H9 (cell line): ENCODE data around the gene CDK5R1. TPM values are rescaled to one million over a fixed set of nuclear protein-coding genes. Genes with fewer than 3 reads are reported as not detected.
A peak's percentile ranks its signal among the peaks of the same experiment; 100 is the strongest.

ENCODE experiments used
- DNase-seq: peaks from one replicate; pipeline ENCODE4 v3.0.0-alpha.2; 2017
- H2AFZ ChIP-seq: one replicate; pipeline ENCODE4 v1.6.1; 2013; ENCODE audit warnings: mild to moderate bottlenecking, low read length, control low read depth, moderate library complexity
- H2AK5ac ChIP-seq: 2 replicates; pipeline ENCODE4 v1.6.1; 2013; ENCODE audit warnings: low read length, control low read depth, mixed read lengths; ENCODE audit not compliant: insufficient read length
- H2BK120ac ChIP-seq: one replicate; pipeline ENCODE4 v1.6.1; 2013; ENCODE audit warnings: low read depth, mild to moderate bottlenecking, low read length, control low read depth, inconsistent platforms; ENCODE audit not compliant: poor library complexity, severe bottlenecking
- H2BK12ac ChIP-seq: 2 replicates; pipeline ENCODE4 v1.6.1; 2013; ENCODE audit warnings: low read length, control low read depth, mixed read lengths, low read depth; ENCODE audit not compliant: insufficient read length
- H2BK15ac ChIP-seq: 2 replicates; pipeline ENCODE4 v1.6.1; 2013; ENCODE audit warnings: low read depth, low read length, control low read depth
- H2BK20ac ChIP-seq: one replicate; pipeline ENCODE4 v1.6.1; 2013; ENCODE audit warnings: low read depth, mild to moderate bottlenecking, low read length, control low read depth, inconsistent platforms; ENCODE audit not compliant: poor library complexity, severe bottlenecking
- H2BK5ac ChIP-seq: 2 replicates; pipeline ENCODE4 v1.6.1; 2013; ENCODE audit warnings: low read length, control low read depth, mixed read lengths; ENCODE audit not compliant: insufficient read length
- H3K14ac ChIP-seq: 2 replicates; pipeline ENCODE4 v1.6.1; 2013; ENCODE audit warnings: low read length, control low read depth; ENCODE audit not compliant: insufficient read depth
- H3K18ac ChIP-seq: 2 replicates; pipeline ENCODE4 v1.6.1; 2013; ENCODE audit warnings: low read depth, mild to moderate bottlenecking, mixed read lengths, low read length, control low read depth; ENCODE audit not compliant: insufficient read length
- H3K23ac ChIP-seq: 2 replicates; pipeline ENCODE4 v1.6.1; 2013; ENCODE audit warnings: low read length, control low read depth, mixed read lengths, low read depth; ENCODE audit not compliant: insufficient read length
- H3K23me2 ChIP-seq: 2 replicates; pipeline ENCODE4 v1.6.1; 2013; ENCODE audit warnings: low read depth, mild to moderate bottlenecking, mixed read lengths, low read length, control low read depth; ENCODE audit not compliant: insufficient read length, poor library complexity, severe bottlenecking
- H3K27ac ChIP-seq: 2 replicates; pipeline ENCODE4 v1.5.1; 2013; ENCODE audit warnings: low read length, control low read depth, mixed read lengths, low read depth; ENCODE audit not compliant: insufficient read length
- H3K27me3 ChIP-seq: 2 replicates; pipeline ENCODE4 v1.6.1; 2013; ENCODE audit warnings: low read length, control low read depth, inconsistent platforms; ENCODE audit not compliant: insufficient read depth
- H3K4ac ChIP-seq: 2 replicates; pipeline ENCODE4 v1.6.1; 2013; ENCODE audit warnings: low read depth, mild to moderate bottlenecking, control low read depth, inconsistent platforms, low read length, moderate library complexity
- H3K4me1 ChIP-seq: 2 replicates; pipeline ENCODE4 v1.6.1; 2013; ENCODE audit warnings: low read length, control low read depth, inconsistent platforms; ENCODE audit not compliant: insufficient read depth
- H3K4me2 ChIP-seq: 2 replicates; pipeline ENCODE4 v1.6.1; 2013; ENCODE audit warnings: low read length, control low read depth, mixed read lengths; ENCODE audit not compliant: insufficient read length, insufficient read depth
- H3K56ac ChIP-seq: 2 replicates; pipeline ENCODE4 v1.6.1; 2013; ENCODE audit warnings: low read depth, mild to moderate bottlenecking, mixed read lengths, low read length, control low read depth; ENCODE audit not compliant: insufficient read length
- H3K79me1 ChIP-seq: 2 replicates; pipeline ENCODE4 v1.6.1; 2013; ENCODE audit warnings: low read depth, mild to moderate bottlenecking, moderate library complexity, low read length, control low read depth, inconsistent platforms; ENCODE audit not compliant: insufficient read depth, poor library complexity, severe bottlenecking
- H3K79me2 ChIP-seq: 2 replicates; pipeline ENCODE4 v1.6.1; 2013; ENCODE audit warnings: low read length, control low read depth, inconsistent platforms; ENCODE audit not compliant: insufficient read depth
- H3K9ac ChIP-seq: 2 replicates; pipeline ENCODE4 v1.6.1; 2013; ENCODE audit warnings: low read length, control low read depth, mixed read lengths; ENCODE audit not compliant: insufficient read length; ENCODE audit errors: extremely low read depth
- H3K9me3 ChIP-seq: one replicate; pipeline ENCODE4 v1.6.1; 2013; ENCODE audit warnings: low read depth, low read length, inconsistent platforms; ENCODE audit not compliant: control insufficient read depth
- H3T11ph ChIP-seq: one replicate; pipeline ENCODE4 v1.6.1; 2013; ENCODE audit warnings: mild to moderate bottlenecking, low read length, control low read depth, inconsistent platforms
- H4K20me1 ChIP-seq: one replicate; pipeline ENCODE4 v1.6.1; 2013; ENCODE audit not compliant: control insufficient read depth, insufficient read length, insufficient read depth
- H4K5ac ChIP-seq: 2 replicates; pipeline ENCODE4 v1.6.1; 2013; ENCODE audit warnings: low read depth, mild to moderate bottlenecking, mixed read lengths, low read length, control low read depth; ENCODE audit not compliant: insufficient read length
- H4K8ac ChIP-seq: replicated peaks from 2 replicates; pipeline ENCODE4 v1.6.1; 2013; ENCODE audit warnings: low read length, control low read depth, mixed read lengths, low read depth; ENCODE audit not compliant: insufficient read length
- H4K91ac ChIP-seq: 2 replicates; pipeline ENCODE4 v1.6.1; 2013; ENCODE audit warnings: low read depth, mild to moderate bottlenecking, moderate library complexity, mixed read lengths, low read length, control low read depth; ENCODE audit not compliant: insufficient read length
- H3K27ac Mint-ChIP-seq, 3 experiments: 2 replicates in 2 of 3; 3 replicates in 1 of 3; pipeline ENCODE4 v1.8.0; 2020 to 2021; ENCODE audit warnings: mixed read lengths in 3 of 3, mild to moderate bottlenecking in 1 of 3, moderate library complexity in 1 of 3
- H3K27me3 Mint-ChIP-seq: 2 replicates; pipeline ENCODE4 v1.8.0; 2021; ENCODE audit warnings: low read depth, mild to moderate bottlenecking, moderate library complexity, mixed read lengths
- H3K36me3 Mint-ChIP-seq, 3 experiments: 2 replicates in 2 of 3; 3 replicates in 1 of 3; pipeline ENCODE4 v1.8.0; 2020 to 2021; ENCODE audit warnings: low read depth in 3 of 3, mixed read lengths in 3 of 3; ENCODE audit not compliant: insufficient read depth in 1 of 3
- H3K4me1 Mint-ChIP-seq, 2 experiments: 2 replicates each; pipeline ENCODE4 v1.8.0; 2020; ENCODE audit warnings: mixed read lengths in 2 of 2
- H3K4me3 Mint-ChIP-seq, 2 experiments: 2 replicates in 1 of 2; 3 replicates in 1 of 2; pipeline ENCODE4 v1.8.0; 2020 to 2021; ENCODE audit warnings: mild to moderate bottlenecking in 2 of 2, mixed read lengths in 2 of 2, moderate library complexity in 1 of 2
- H3K9me3 Mint-ChIP-seq, 2 experiments: 2 replicates in 1 of 2; 3 replicates in 1 of 2; pipeline ENCODE4 v1.8.0; 2020; ENCODE audit warnings: mild to moderate bottlenecking in 2 of 2, mixed read lengths in 2 of 2, moderate library complexity in 1 of 2
- WGBS: extraction: QIAGEN DNeasy Blood & Tissue Kit; methylation state at CpG from one replicate; pipeline ENCODE4 v1.1.7; 2013; ENCODE audit warnings: missing lambda C conversion rate, low lambda C conversion rate, mixed read lengths; ENCODE audit not compliant: insufficient read length; ENCODE audit errors: extremely low coverage; 5-methylcytosine and 5-hydroxymethylcytosine counted together
- total RNA-seq: library from RNA; stranded (reverse); gene quantifications from 2 replicates; pipeline ENCODE4 v1.2.1, GENCODE V29; 2021
- TF ChIP-seq, protein P1 (sequence below): fragments of 200-600 bp; sonication (generic); conservative IDR thresholded peaks from 3 replicates; pipeline ENCODE4 v1.8.0; 2021; ENCODE audit warnings: antibody characterized with exemption, mild to moderate bottlenecking

Gene CDK5R1
- total RNA-seq, 1 experiment from 2014 or later = 11.4 TPM

DNA sequence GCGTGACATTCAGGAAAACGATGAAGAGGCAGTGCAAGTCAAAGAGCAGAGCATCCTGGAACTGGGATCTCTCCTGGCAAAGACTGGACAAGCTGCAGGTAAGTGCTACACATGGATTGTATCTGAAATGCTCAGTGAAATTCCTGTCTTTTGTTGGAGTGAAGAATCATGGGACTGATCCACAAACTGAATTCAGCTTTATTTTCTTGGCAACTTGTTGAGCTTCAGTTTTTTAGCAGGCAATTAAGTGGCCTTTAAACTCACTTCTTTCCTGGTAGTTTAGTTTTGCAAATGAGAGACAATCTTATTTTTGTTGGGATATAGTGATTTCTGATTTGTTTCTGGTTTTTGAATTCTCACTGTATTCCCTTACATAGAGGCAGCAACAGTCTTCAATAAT lies 39.8 kb upstream of the CDK5R1 start:
- Mint-ChIP-seq H3K9me3 (peaks cover 8 to 16% of the 10 kb centered on the region in 2 experiments; a peak in 4 of 5 replicates), H3K4me1 (peaks cover 20 to 23% of the 10 kb centered on the region in 2 experiments), H3K36me3 (peaks cover 30 to 53% (median 48%) of the 10 kb centered on the region in 3 experiments), H3K4me3 (peak overlapping the region; percentile 41 to 95; a peak in 2 of 5 replicates), H3K27ac (peak overlapping the region in 2 of 3 experiments; percentile 20 to 58; a peak in 3 of 7 replicates), H3K27me3 (peaks cover 21% of the 10 kb centered on the region)
- H3K4me1 ChIP-seq = no peaks in the 10 kb centered on the region
- peaks cover 8% of the 10 kb centered on the region for H3K79me1 ChIP-seq
- no peaks in the 10 kb centered on the region for H3K9me3 ChIP-seq
- H4K8ac ChIP-seq = no peak overlapping the region
- H4K91ac ChIP-seq = no peak overlapping the region
- H3K9ac ChIP-seq = peak overlapping the region; percentile 40
- TF ChIP-seq, protein P1, sequence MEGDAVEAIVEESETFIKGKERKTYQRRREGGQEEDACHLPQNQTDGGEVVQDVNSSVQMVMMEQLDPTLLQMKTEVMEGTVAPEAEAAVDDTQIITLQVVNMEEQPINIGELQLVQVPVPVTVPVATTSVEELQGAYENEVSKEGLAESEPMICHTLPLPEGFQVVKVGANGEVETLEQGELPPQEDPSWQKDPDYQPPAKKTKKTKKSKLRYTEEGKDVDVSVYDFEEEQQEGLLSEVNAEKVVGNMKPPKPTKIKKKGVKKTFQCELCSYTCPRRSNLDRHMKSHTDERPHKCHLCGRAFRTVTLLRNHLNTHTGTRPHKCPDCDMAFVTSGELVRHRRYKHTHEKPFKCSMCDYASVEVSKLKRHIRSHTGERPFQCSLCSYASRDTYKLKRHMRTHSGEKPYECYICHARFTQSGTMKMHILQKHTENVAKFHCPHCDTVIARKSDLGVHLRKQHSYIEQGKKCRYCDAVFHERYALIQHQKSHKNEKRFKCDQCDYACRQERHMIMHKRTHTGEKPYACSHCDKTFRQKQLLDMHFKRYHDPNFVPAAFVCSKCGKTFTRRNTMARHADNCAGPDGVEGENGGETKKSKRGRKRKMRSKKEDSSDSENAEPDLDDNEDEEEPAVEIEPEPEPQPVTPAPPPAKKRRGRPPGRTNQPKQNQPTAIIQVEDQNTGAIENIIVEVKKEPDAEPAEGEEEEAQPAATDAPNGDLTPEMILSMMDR = no peak
- no peak overlapping the region for H3K23ac ChIP-seq
- no peak overlapping the region for H3T11ph ChIP-seq
- H2BK15ac ChIP-seq = no peak overlapping the region
- no peak overlapping the region for H2BK120ac ChIP-seq
- no peaks in the 10 kb centered on the region; the same call in 1 of the 2 replicates for H3K27me3 ChIP-seq
- WGBS = no CpG with 5 or more reads among the region's 2 CpGs
- no peak overlapping the region for H3K4me2 ChIP-seq
- no peak overlapping the region for H3K14ac ChIP-seq
- H3K23me2 ChIP-seq = peaks cover 16% of the 10 kb centered on the region
- H4K5ac ChIP-seq = no peak overlapping the region
- H2AFZ ChIP-seq = no peak overlapping the region
- no peak overlapping the region for H3K56ac ChIP-seq
- H3K4ac ChIP-seq = no peak overlapping the region
- H2AK5ac ChIP-seq = no peak overlapping the region
- H3K27ac ChIP-seq = no peak overlapping the region
- no peaks in the 10 kb centered on the region for H4K20me1 ChIP-seq
- H2BK12ac ChIP-seq = no peak overlapping the region
- no peak overlapping the region for H3K18ac ChIP-seq
- H3K79me2 ChIP-seq = peaks cover 22% of the 10 kb centered on the region
- H2BK20ac ChIP-seq = no peak overlapping the region
- no peak overlapping the region for H2BK5ac ChIP-seq
- no peak for DNase-seq
